Stomach (tissue), 9 donors: ENCODE data around the gene RNU6-8. TPM values are rescaled to one million over a fixed set of nuclear protein-coding genes. Genes with fewer than 3 reads are reported as not detected.

ENCODE experiments used
- DNase-seq, 2 donors: peaks; one replicate each; pipeline versions ENCODE4 v3.0.0 to v3.0.0-alpha.2; 2013 to 2019
- H3K27ac ChIP-seq, 5 donors: fragments of 200-600 bp in 4 of 5; sonication (generic) in 4 of 5; one replicate each; pipeline ENCODE4 v1.5.1; 2013 to 2019; ENCODE audit warnings: mild to moderate bottlenecking in 1 of 5, moderate library complexity in 1 of 5
- H3K27me3 ChIP-seq, 3 donors: fragments of 200-600 bp; sonication (generic); one replicate each; pipeline ENCODE4 v1.5.1; 2017 to 2019; ENCODE audit warnings: mixed run types in 1 of 3
- H3K36me3 ChIP-seq, 4 donors: fragments of 200-600 bp; sonication (generic); 1 replicate in 3 of 4; 2 replicates in 1 of 4; pipeline ENCODE4 v1.5.1; 2016 to 2019
- H3K4me1 ChIP-seq, 4 donors: fragments of 200-600 bp; sonication (generic); one replicate each; pipeline ENCODE4 v1.5.1; 2016 to 2019
- H3K4me3 ChIP-seq, 4 donors: fragments of 200-600 bp; sonication (generic) in 3 of 4; one replicate each; pipeline ENCODE4 v1.5.1; 2016 to 2019; ENCODE audit warnings: mild to moderate bottlenecking in 1 of 4
- H3K9me3 ChIP-seq, 4 donors: fragments of 200-600 bp; sonication (generic); one replicate each; pipeline ENCODE4 v1.5.1; 2016 to 2019
- EP300 ChIP-seq: sonication (generic); formaldehyde crosslinking; IDR thresholded peaks from one replicate; pipeline ENCODE4 v1.6.1; 2017; ENCODE audit warnings: antibody characterized with exemption
- POLR2A ChIP-seq, 4 donors: fragments of 450-650 bp; IDR thresholded peaks; one replicate each; pipeline ENCODE4 v1.6.1; 2016; ENCODE audit warnings: antibody characterized with exemption in 4 of 4, control low read depth in 2 of 4, mild to moderate bottlenecking in 1 of 4, moderate library complexity in 1 of 4
- POLR2AphosphoS5 ChIP-seq, 3 donors: sonication (generic); formaldehyde crosslinking; IDR thresholded peaks; one replicate each; pipeline ENCODE4 v1.6.1; 2016; ENCODE audit warnings: antibody characterized with exemption in 3 of 3
- WGBS, 5 donors: extraction: QIAGEN DNeasy Blood & Tissue Kit in 3 of 5; methylation state at CpG; one replicate each; pipeline versions ENCODE4 v1.1.5 to v1.1.7; 2013 to 2018; 5-methylcytosine and 5-hydroxymethylcytosine counted together
- intact Hi-C: fragments of 100-400 bp; cut with DNase I; formaldehyde crosslinking; loops from one replicate; pipeline ENCODE4 v1.15.1; 2023; ENCODE audit warnings: low total_unique reads
- polyA plus RNA-seq, 3 donors: library from polyadenylated mRNA; stranded (reverse); fragments of 200-250 nt; gene quantifications; one replicate each; pipeline ENCODE4 v1.2.3, GENCODE V29; 2013
- total RNA-seq, 5 donors: library from RNA; depleted of rRNA; stranded (reverse); fragments of >200 nt; gene quantifications; one replicate each; pipeline versions ENCODE4 v1.1.0 to v1.2.3, GENCODE V29; 2014 to 2016
- TF ChIP-seq, protein P1 (sequence below), 7 experiments: fragments of 450-650 bp in 4 of 7; fragments of 200-600 bp in 3 of 7; sonication (generic) in 3 of 7; IDR thresholded peaks; one replicate each; pipeline ENCODE4 v1.5.1; 2016 to 2019; ENCODE audit warnings: antibody characterized with exemption in 7 of 7, control low read depth in 2 of 7, mild to moderate bottlenecking in 1 of 7
- donor health status: healthy with polysubstance abuse.
- donor health status: Bipolar disorder and iron deficiency.
- donor health status: healthy.

The RNU6-8 gene
- total and polyA plus RNA-seq, 8 donors, result not detected

DNA sequence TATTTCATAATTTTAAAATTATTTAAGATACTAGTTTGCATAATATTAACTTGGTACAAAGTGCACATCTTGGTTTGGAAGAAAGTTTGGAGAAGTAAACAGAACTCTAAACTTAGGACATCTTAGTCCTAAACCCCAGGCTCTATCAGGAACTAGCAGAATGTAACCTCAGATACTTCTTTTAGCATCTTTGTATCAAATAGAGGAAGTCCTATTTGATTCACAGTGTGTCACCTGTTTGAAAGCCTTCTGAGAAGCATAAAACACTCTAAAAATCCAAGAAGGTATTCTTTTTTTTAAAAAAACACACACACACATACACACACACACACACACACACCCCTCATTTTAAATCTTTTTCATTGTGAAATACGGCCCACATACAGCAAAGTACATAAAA, 13.3 kb downstream of the RNU6-8 start:
- TF ChIP-seq POLR2AphosphoS5 (IDR thresholded peaks at IDR 0.05), result no peak
- TF ChIP-seq EP300, result no peak
- no peak for TF ChIP-seq POLR2A (IDR thresholded peaks at IDR 0.05)
- TF ChIP-seq, protein P1, sequence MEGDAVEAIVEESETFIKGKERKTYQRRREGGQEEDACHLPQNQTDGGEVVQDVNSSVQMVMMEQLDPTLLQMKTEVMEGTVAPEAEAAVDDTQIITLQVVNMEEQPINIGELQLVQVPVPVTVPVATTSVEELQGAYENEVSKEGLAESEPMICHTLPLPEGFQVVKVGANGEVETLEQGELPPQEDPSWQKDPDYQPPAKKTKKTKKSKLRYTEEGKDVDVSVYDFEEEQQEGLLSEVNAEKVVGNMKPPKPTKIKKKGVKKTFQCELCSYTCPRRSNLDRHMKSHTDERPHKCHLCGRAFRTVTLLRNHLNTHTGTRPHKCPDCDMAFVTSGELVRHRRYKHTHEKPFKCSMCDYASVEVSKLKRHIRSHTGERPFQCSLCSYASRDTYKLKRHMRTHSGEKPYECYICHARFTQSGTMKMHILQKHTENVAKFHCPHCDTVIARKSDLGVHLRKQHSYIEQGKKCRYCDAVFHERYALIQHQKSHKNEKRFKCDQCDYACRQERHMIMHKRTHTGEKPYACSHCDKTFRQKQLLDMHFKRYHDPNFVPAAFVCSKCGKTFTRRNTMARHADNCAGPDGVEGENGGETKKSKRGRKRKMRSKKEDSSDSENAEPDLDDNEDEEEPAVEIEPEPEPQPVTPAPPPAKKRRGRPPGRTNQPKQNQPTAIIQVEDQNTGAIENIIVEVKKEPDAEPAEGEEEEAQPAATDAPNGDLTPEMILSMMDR (IDR thresholded peaks at IDR 0.05), result no peak
- DNase-seq, result no peak
- intact Hi-C loops, result no loop called here
- H3K9me3 ChIP-seq, result peaks cover 4 to 13% (median 7%) of the 10 kb centered on the region in 4 donors
- H3K4me1 ChIP-seq, result no peaks in the 10 kb centered on the region
- H3K27ac ChIP-seq, result no peak overlapping the region
- no peak overlapping the region for H3K4me3 ChIP-seq
- 57 to 69% (median 66%) methylated on average over 1 of the region's 1 CpG for WGBS, 5 donors
- no peaks in the 10 kb centered on the region for H3K36me3 ChIP-seq
- no peaks in the 10 kb centered on the region for H3K27me3 ChIP-seq

DNA sequence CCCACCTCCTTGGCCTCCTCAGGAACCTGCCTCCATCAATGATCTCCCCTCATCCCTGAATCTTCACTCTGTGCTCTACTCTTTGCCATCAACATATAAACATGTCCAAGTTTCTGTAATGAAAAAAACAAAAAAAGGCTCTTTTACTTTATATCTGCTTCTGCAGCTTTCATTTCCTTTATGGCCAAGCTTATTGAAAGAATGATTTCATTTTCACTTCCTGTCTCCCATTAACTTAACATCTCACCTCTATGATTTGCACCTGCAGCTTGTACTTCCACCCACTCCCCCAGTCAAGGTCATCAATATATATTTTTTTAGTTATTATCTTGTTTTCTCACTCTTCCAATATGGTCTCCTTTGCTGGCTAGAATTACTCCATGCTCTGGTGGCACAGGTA, 16.8 kb downstream of the RNU6-8 start:
- no peak for DNase-seq
- no peaks in the 10 kb centered on the region for H3K27me3 ChIP-seq
- TF ChIP-seq POLR2A (IDR thresholded peaks at IDR 0.05) (no peak), EP300 (no peak)
- TF ChIP-seq, protein P1 (IDR thresholded peaks at IDR 0.05), result no peak
- intact Hi-C loops, result no loop called here
- H3K36me3 ChIP-seq, result no peaks in the 10 kb centered on the region
- no peak overlapping the region for H3K4me3 ChIP-seq
- H3K4me1 ChIP-seq, result no peaks in the 10 kb centered on the region
- peaks cover 4 to 16% (median 8%) of the 10 kb centered on the region in 4 donors for H3K9me3 ChIP-seq
- H3K27ac ChIP-seq, result no peak overlapping the region

DNA sequence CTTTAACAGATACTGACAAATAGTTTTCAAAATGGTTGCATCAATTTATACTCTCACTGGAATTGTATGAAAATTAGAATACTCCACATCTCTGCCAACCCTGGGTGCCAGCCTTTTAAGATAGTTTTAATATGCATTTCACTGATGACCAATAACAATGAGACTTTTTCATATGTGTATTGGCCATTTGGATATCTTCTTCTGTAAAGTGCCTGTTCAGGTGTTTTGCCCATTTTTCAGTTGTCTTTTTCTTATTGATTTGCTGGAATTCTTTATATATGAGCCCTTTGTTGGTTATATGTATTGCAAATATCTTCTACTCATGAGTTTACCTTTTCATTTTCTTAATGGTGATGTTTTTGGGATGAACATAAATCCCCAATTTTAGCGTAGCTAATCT, 18.0 kb downstream of the RNU6-8 start:
- Histone ChIP-seq H3K27ac (no peak overlapping the region), H3K9me3 (peaks cover 4 to 16% (median 8%) of the 10 kb centered on the region in 4 donors), H3K4me1 (no peaks in the 10 kb centered on the region), H3K27me3 (no peaks in the 10 kb centered on the region), H3K36me3 (no peaks in the 10 kb centered on the region), H3K4me3 (no peak overlapping the region)
- WGBS, 5 donors, result 94 to 97% (median 94%) methylated on average over 1 of the region's 1 CpG
- no peak for DNase-seq
- TF ChIP-seq POLR2A (IDR thresholded peaks at IDR 0.05), result no peak
- TF ChIP-seq EP300, result no peak
- TF ChIP-seq, protein P1 (IDR thresholded peaks at IDR 0.05), result no peak
- TF ChIP-seq POLR2AphosphoS5 (IDR thresholded peaks at IDR 0.05), result no peak
- intact Hi-C loops, result no loop called here

DNA sequence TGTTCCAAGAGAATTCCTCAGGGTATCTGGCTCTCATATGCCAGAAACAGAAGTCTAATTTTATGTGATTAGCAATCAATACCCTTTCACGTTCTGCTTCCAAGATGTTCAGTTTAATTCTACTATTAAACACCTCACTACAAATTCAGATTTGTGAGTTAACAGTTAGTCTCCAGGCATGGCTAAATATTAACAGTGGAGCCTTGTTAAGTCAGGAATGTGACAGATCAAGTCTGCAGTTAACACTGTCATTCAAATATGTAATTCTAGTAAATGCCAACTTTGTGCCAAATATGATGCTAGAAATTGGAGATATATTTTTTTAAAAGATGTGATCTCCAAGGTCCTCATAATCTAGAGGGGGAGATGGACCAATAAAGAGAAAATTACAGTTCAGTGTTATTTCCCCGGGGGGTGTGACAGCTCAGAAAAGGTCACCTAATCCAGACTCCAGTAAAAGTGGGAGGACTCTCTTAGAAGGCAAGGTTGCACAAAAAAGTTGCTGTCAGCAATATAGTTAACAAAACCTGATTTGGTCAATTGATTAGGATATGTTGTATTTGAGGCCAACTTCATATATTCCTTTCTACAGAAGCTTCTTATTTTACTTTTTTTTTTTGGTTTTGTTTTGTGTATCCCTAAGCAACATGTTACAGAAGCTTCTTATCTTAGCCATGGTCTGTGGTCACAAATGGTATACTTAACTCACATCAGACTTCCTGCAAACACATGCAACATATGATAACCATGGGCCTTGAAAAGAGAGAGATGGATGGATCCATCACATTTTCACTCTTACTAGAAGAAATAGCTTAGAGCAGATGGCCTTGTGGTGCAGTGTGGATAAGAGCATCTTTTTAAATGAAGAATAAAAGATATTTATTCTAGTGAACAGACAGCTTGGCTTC, 19.7 kb downstream of the RNU6-8 start:
- TF ChIP-seq POLR2A (IDR thresholded peaks at IDR 0.05), result no peak
- no peak for TF ChIP-seq POLR2AphosphoS5 (IDR thresholded peaks at IDR 0.05)
- no peak for TF ChIP-seq EP300
- TF ChIP-seq, protein P1 (IDR thresholded peaks at IDR 0.05), result no peak
- Histone ChIP-seq H3K9me3 (peaks cover 4 to 24% (median 13%) of the 10 kb centered on the region in 4 donors), H3K36me3 (no peaks in the 10 kb centered on the region), H3K4me3 (no peak overlapping the region), H3K27ac (no peak overlapping the region), H3K27me3 (no peaks in the 10 kb centered on the region), H3K4me1 (no peaks in the 10 kb centered on the region)
- intact Hi-C loops, result no loop called here
- WGBS, 5 donors, result 52 to 75% (median 55%) methylated on average over 2 of the region's 2 CpGs
- no peak for DNase-seq
